ENCODE results near the gene KANK2. TPM values are rescaled to one million over a fixed set of nuclear protein-coding genes. Genes with fewer than 3 reads are reported as not detected.

The KANK2 gene
- total RNA-seq, 1 donor from 2014 or later: 78.3 TPM

DNA sequence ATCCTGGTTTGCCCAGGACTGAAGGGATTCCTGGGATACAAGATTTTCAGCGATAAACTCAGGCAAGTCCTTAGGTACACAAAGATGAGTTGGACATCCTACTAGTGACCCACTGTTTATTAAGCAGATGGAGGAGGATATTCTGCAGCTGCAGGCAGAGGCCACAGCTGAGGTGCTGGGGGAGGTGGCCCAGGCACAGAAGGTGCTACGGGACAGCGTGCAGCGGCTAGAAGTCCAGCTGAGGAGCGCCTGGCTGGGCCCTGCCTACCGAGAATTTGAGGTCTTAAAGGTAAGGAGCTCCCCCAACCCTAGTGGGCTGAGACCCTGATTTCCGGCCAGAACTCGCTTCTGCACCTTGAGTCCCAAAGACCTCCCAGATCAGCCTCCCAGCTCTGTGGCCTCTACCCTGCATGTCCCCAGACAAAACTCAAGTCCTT, 42.7 kb upstream of the KANK2 start:
- DNase-seq (ENCODE audit: low read depth): no peak
- no peak for TF ChIP-seq CTCF (conservative IDR thresholded peaks at IDR 0.05; ENCODE audit: low read depth, low read length)
- H3K4me3 ChIP-seq (ENCODE audit: low read depth, low read length): no peak overlapping the region

DNA sequence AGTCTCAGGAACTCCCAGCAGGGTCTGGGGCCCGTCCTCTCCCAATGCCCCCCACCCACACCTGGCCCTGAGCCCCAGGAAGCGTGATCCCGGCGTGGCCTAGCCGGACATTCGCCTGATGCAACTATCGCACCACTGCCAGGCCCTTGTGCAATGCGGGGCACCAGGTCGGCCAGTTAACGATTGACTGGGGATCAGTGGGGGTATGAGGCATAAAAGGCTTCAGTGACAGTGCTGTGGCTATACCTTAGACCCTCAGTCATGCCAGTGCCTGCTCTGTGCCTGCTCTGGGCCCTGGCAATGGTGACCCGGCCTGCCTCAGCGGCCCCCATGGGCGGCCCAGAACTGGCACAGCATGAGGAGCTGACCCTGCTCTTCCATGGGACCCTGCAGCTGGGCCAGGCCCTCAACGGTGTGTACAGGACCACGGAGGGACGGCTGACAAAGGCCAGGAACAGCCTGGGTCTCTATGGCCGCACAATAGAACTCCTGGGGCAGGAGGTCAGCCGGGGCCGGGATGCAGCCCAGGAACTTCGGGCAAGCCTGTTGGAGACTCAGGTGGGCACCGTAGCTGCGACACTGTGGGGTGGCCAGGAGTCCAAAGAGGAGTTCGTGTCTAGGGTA, 42.1 kb upstream of the KANK2 start, which contains the start of gene ANGPTL8:
Gene ANGPTL8, plus strand, starts transcription at position 243 of the 624 bp plus-strand sequence. Its CDS starts 19 bp downstream, at position 262.
- no peak for TF ChIP-seq CTCF (conservative IDR thresholded peaks at IDR 0.05; ENCODE audit: low read depth, low read length)
- no peak within 1 kb of the TSS for H3K4me3 ChIP-seq (ENCODE audit: low read depth, low read length)
- peak; percentile 7 for DNase-seq (ENCODE audit: low read depth)

GRCh38 chr19:11238781-11239376, 41.5 kb upstream of the KANK2 start:
- H3K4me3 ChIP-seq (ENCODE audit: low read depth, low read length): no peak overlapping the region
- no peak for TF ChIP-seq CTCF (conservative IDR thresholded peaks at IDR 0.05; ENCODE audit: low read depth, low read length)
- no peak for DNase-seq (ENCODE audit: low read depth)

DNA sequence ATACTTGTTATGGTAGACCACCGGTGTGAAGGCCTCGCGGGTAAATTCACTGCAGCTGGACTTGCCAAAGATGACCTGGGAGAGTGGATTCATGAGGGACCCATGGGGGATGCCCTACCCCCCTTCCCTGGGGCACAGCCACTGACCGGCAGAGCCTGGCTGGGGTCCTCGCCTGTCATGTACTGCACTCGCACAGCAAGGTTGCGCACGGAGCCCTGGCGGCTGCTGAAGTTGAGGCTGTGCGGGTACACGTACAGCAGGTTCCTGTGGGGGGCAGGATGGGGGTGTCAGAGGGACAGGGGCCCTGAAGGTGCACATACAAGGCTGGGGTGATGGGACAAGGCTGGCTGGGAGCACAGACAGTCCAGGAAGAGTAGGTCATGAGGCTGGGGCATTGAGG, 40.7 kb upstream of the KANK2 start:
- TF ChIP-seq CTCF (conservative IDR thresholded peaks at IDR 0.05; ENCODE audit: low read depth, low read length): no peak
- H3K4me3 ChIP-seq (ENCODE audit: low read depth, low read length): no peak overlapping the region
- DNase-seq (ENCODE audit: low read depth): no peak

- no peak for TF ChIP-seq CTCF (conservative IDR thresholded peaks at IDR 0.05; ENCODE audit: low read depth, low read length)
- no peak overlapping the region for H3K4me3 ChIP-seq (ENCODE audit: low read depth, low read length)
- no peak for DNase-seq (ENCODE audit: low read depth)
Observed at GRCh38 chr19:11237321-11237720, 40.0 kb upstream of the KANK2 start.

DNA sequence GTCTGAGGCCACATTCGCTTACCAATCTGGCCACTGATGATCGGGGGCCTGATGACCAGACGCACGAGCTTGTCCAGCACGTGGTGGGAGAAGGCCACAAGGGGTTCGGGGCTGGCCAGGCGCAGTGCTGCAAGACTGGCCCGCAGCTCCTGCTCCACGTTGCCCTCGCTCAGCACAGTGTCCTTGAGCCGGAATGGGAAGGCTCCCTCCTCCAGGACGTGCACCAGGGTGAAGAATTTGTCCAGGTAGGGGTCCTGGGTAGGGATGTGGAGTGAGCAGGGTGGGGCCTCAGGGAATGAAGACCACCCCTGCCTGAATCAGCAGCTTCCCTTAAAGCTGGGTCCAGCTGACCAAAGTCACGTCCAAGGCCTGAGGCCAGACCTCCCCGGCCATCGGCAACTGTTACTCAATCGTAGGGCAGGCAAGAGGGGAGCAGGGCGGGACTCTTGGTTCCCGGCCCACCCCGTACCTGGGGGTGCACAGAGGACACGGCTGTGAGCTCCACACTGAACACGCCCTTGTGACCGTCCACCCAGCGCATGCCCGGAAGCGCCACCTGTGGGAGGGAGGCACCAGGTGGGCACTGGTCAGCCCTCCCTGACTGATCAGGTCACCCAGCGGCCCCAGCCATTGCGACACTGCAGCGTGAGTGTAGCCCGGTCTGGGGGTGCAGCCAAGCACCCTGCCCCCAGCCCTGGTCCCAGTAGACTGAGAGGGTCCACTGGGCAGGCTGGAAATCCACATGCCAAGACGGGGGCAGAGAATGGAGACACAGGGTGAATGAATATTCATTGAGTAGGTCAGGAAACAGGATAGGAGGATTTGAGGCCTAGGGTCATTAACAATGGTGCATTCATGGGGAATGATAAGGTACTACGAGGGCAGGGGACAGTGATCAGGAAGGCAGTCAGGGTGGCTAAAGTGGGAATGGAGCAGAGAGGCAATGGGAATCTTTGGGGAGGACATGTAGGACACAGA, 39.3 kb upstream of the KANK2 start:
- TF ChIP-seq CTCF (conservative IDR thresholded peaks at IDR 0.05; ENCODE audit: low read depth, low read length): no peak
- no peak for DNase-seq (ENCODE audit: low read depth)
- no peak overlapping the region for H3K4me3 ChIP-seq (ENCODE audit: low read depth, low read length)

Data from epithelial cell of proximal tubule (primary cell).